ENCODE data around the gene FAM107B. TPM values are rescaled to one million over a fixed set of nuclear protein-coding genes. Genes with fewer than 3 reads are reported as not detected.

FAM107B gene
- total RNA-seq, 6 experiments from 2014 or later = 58.6 to 116 (median 68.7) TPM

- WGBS (ENCODE audit: insufficient coverage, low coverage, low lambda C conversion rate, missing lambda C conversion rate) = 94% methylated on average over 2 of the region's 10 CpGs
- Histone ChIP-seq H3K9me3 (no peaks in the 10 kb centered on the region), H3K27me3 (no peaks in the 10 kb centered on the region), H3K4me1 (peaks cover 0 to 75% (median 29%) of the 10 kb centered on the region in 4 donors), H3K27ac (peak overlapping the region in 1 of 3 donors; percentile 70), H3K4me3 (no peak overlapping the region), H3K36me3 (no peaks in the 10 kb centered on the region)
- no peak for ATAC-seq
- no peak for DNase-seq
- no peak for TF ChIP-seq POLR2A (IDR thresholded peaks at IDR 0.05)
- TF ChIP-seq, protein P1, sequence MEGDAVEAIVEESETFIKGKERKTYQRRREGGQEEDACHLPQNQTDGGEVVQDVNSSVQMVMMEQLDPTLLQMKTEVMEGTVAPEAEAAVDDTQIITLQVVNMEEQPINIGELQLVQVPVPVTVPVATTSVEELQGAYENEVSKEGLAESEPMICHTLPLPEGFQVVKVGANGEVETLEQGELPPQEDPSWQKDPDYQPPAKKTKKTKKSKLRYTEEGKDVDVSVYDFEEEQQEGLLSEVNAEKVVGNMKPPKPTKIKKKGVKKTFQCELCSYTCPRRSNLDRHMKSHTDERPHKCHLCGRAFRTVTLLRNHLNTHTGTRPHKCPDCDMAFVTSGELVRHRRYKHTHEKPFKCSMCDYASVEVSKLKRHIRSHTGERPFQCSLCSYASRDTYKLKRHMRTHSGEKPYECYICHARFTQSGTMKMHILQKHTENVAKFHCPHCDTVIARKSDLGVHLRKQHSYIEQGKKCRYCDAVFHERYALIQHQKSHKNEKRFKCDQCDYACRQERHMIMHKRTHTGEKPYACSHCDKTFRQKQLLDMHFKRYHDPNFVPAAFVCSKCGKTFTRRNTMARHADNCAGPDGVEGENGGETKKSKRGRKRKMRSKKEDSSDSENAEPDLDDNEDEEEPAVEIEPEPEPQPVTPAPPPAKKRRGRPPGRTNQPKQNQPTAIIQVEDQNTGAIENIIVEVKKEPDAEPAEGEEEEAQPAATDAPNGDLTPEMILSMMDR (IDR thresholded peaks at IDR 0.05) = no peak
- intact Hi-C loops (cut with DNase I) = no loop called here
Measured at GRCh38 chr10:14566498-14566897, 208.2 kb downstream of the FAM107B start.

DNA sequence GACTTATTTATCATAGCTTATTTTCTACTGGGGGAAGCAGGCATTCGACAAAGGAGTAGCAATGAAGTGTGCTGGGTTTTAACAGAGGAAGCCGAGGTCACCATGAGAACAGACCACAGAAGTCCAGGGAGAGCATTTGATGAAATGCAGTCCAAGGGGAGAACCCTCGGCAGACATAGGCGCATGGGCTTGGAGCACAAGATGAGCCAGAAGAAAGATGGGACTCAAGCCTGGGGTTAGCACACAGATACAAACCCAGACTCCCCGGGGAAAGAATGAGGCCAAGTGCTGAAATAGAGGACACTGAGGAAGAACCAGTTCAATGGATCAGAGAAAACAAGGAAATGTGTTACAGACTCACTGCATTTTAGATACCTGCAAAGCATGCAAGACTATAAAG, 209.5 kb downstream of the FAM107B start:
- Histone ChIP-seq H3K27ac (peak overlapping the region; percentile 60 to 92 (median 87)), H3K27me3 (no peaks in the 10 kb centered on the region), H3K36me3 (no peaks in the 10 kb centered on the region), H3K9me3 (no peaks in the 10 kb centered on the region), H3K4me1 (peaks cover 0 to 84% (median 32%) of the 10 kb centered on the region in 4 donors), H3K4me3 (no peak overlapping the region)
- DNase-seq (peak in 1 of 3 donors; percentile 39), ATAC-seq (no peak)
- WGBS (ENCODE audit: insufficient coverage, low coverage, low lambda C conversion rate, missing lambda C conversion rate) = 47% methylated on average over 5 of the region's 5 CpGs
- intact Hi-C loops (cut with DNase I) = no loop called here
- TF ChIP-seq, protein P1 (IDR thresholded peaks at IDR 0.05) = no peak
- no peak for TF ChIP-seq POLR2A (IDR thresholded peaks at IDR 0.05)

GRCh38 chr10:14564268-14564744, 210.4 kb downstream of the FAM107B start:
- intact Hi-C loops (cut with DNase I) = no loop called here
- TF ChIP-seq, protein P1 (IDR thresholded peaks at IDR 0.05) = no peak
- TF ChIP-seq POLR2A (IDR thresholded peaks at IDR 0.05) = peak; percentile 57
- peak in 1 of 3 donors; percentile 52 for DNase-seq
- no peak overlapping the region for H3K4me3 ChIP-seq
- peak; percentile 59 to 71 (median 65) for ATAC-seq
- H3K4me1 ChIP-seq = peaks cover 0 to 83% (median 30%) of the 10 kb centered on the region in 4 donors
- H3K36me3 ChIP-seq = no peaks in the 10 kb centered on the region
- H3K27me3 ChIP-seq = no peaks in the 10 kb centered on the region
- WGBS (ENCODE audit: insufficient coverage, low coverage, low lambda C conversion rate, missing lambda C conversion rate) = 2% methylated on average over 5 of the region's 5 CpGs
- H3K27ac ChIP-seq = peak overlapping the region; percentile 60 to 92 (median 87)
- no peaks in the 10 kb centered on the region for H3K9me3 ChIP-seq

- Histone ChIP-seq H3K4me1 (peaks cover 0 to 78% (median 27%) of the 10 kb centered on the region in 4 donors), H3K4me3 (no peak overlapping the region), H3K36me3 (no peaks in the 10 kb centered on the region), H3K27me3 (no peaks in the 10 kb centered on the region), H3K27ac (peak overlapping the region; percentile 60 to 92 (median 87)), H3K9me3 (no peaks in the 10 kb centered on the region)
- ATAC-seq (peak in 2 of 4 donors; percentile 3 to 16), DNase-seq (no peak)
- 20% methylated on average over 4 of the region's 4 CpGs for WGBS (ENCODE audit: insufficient coverage, low coverage, low lambda C conversion rate, missing lambda C conversion rate)
- intact Hi-C loops (cut with DNase I) = no loop called here
- TF ChIP-seq POLR2A (IDR thresholded peaks at IDR 0.05) = no peak
- TF ChIP-seq, protein P1 (IDR thresholded peaks at IDR 0.05) = no peak
Measured at GRCh38 chr10:14563359-14563940, 211.2 kb downstream of the FAM107B start.

All from right lobe of liver (tissue), 6 donors.